GM23248 (cell line): ENCODE measurements around the gene MGAT5. TPM values are rescaled to one million over a fixed set of nuclear protein-coding genes. Genes with fewer than 3 reads are reported as not detected.

Experiments
- DNase-seq: peaks from one replicate; pipeline ENCODE4 v3.0.0-alpha.2; 2015
- H2AFZ ChIP-seq: fragments of 200-600 bp; sonication (generic); 2 replicates; pipeline ENCODE4 v1.6.1; 2016; ENCODE audit warnings: antibody characterized with exemption
- H3F3A ChIP-seq: fragments of 200-600 bp; sonication (generic); 2 replicates; pipeline ENCODE4 v1.6.1; 2016; ENCODE audit warnings: mild to moderate bottlenecking, antibody characterized with exemption, mixed run types; ENCODE audit not compliant: insufficient read depth
- H3K27ac ChIP-seq: fragments of 200-600 bp; sonication (generic); 2 replicates; pipeline ENCODE4 v1.5.1; 2016; ENCODE audit warnings: mild to moderate bottlenecking
- H3K27me3 ChIP-seq: fragments of 200-600 bp; sonication (generic); replicated peaks from 2 replicates; pipeline ENCODE4 v1.6.1; 2016; ENCODE audit warnings: mild to moderate bottlenecking; ENCODE audit not compliant: insufficient read depth
- H3K36me3 ChIP-seq: fragments of 200-600 bp; sonication (generic); 2 replicates; pipeline ENCODE4 v1.6.1; 2016; ENCODE audit warnings: low read depth, mild to moderate bottlenecking
- H3K4me1 ChIP-seq: fragments of 200-600 bp; sonication (generic); 2 replicates; pipeline ENCODE4 v1.6.1; 2016; ENCODE audit warnings: mild to moderate bottlenecking; ENCODE audit not compliant: insufficient read depth
- H3K4me2 ChIP-seq: fragments of 200-600 bp; sonication (generic); one replicate; pipeline ENCODE4 v1.6.1; 2016; ENCODE audit warnings: mild to moderate bottlenecking; ENCODE audit not compliant: unreplicated experiment
- H3K4me3 ChIP-seq: fragments of 200-600 bp; sonication (generic); 2 replicates; pipeline ENCODE4 v1.5.1; 2016; ENCODE audit warnings: mild to moderate bottlenecking
- H3K79me2 ChIP-seq: fragments of 200-600 bp; sonication (generic); 2 replicates; pipeline ENCODE4 v1.6.1; 2016; ENCODE audit warnings: mild to moderate bottlenecking; ENCODE audit not compliant: insufficient read depth
- H3K9ac ChIP-seq: fragments of 200-600 bp; sonication (generic); 2 replicates; pipeline ENCODE4 v1.6.1; 2016; ENCODE audit warnings: mild to moderate bottlenecking
- H3K9me2 ChIP-seq: fragments of 200-600 bp; sonication (generic); 2 replicates; pipeline ENCODE4 v1.6.1; 2016; ENCODE audit warnings: mixed run types, mild to moderate bottlenecking, moderate library complexity; ENCODE audit not compliant: insufficient read depth
- H3K9me3 ChIP-seq: fragments of 200-600 bp; sonication (generic); one replicate; pipeline ENCODE4 v1.6.1; 2017; ENCODE audit warnings: low read depth
- H4K20me1 ChIP-seq: fragments of 200-600 bp; sonication (generic); 2 replicates; pipeline ENCODE4 v1.6.0; 2016; ENCODE audit not compliant: insufficient read depth
- EZH2 ChIP-seq: fragments of 200-600 bp; sonication (generic); IDR thresholded peaks from 2 replicates; pipeline ENCODE4 v1.6.1; 2018; ENCODE audit warnings: antibody characterized with exemption, mild to moderate bottlenecking; ENCODE audit not compliant: insufficient read depth, poor library complexity, severe bottlenecking
- EZH2phosphoT487 ChIP-seq: fragments of 200-600 bp; sonication (generic); IDR thresholded peaks from 2 replicates; pipeline ENCODE4 v1.6.1; 2018; ENCODE audit warnings: antibody characterized with exemption, moderate library complexity, mild to moderate bottlenecking, low read depth; ENCODE audit not compliant: insufficient read depth
- WGBS, 2 experiments: methylation state at CpG; one replicate each; pipeline ENCODE4 v1.1.6; 2015 to 2017; ENCODE audit warnings: low lambda C conversion rate in 2 of 2, low coverage in 1 of 2; ENCODE audit errors: missing lambda C conversion rate in 2 of 2; 5-methylcytosine and 5-hydroxymethylcytosine counted together
- in situ Hi-C: fragments of 300-500 bp; cut with MboI; formaldehyde crosslinking; loops from 2 replicates; pipeline ENCODE4 v1.15.0; 2020
- polyA plus RNA-seq: library from polyadenylated mRNA; unstranded; fragments of >200 nt; fragmentation: Nextera tagmentation; extraction: Ambion mirVana; gene quantifications from 2 replicates; pipeline ENCODE4 v1.2.1, GENCODE V29; 2016
- total RNA-seq: library from RNA; depleted of rRNA; stranded (reverse); fragments of >200 nt; shearing (Covaris generic); gene quantifications from 2 replicates; pipeline ENCODE4 v1.2.3, GENCODE V29; 2014

Gene MGAT5
- total and polyA plus RNA-seq, 2 experiments from 2014 or later = 1.8 to 15.9 TPM

- in situ Hi-C loops = loop anchor here (25.0 kb wide), 1 partner anchor 518 kb away; no protein-coding TSS in a partner anchor
- 0 out of 2 replicates have a peak overlapping the region, but pooled peaks have one; percentile 13 for H3K27ac ChIP-seq
Observed at GRCh38 chr2:134405611-134406081, 151.8 kb downstream of the MGAT5 start.

DNA sequence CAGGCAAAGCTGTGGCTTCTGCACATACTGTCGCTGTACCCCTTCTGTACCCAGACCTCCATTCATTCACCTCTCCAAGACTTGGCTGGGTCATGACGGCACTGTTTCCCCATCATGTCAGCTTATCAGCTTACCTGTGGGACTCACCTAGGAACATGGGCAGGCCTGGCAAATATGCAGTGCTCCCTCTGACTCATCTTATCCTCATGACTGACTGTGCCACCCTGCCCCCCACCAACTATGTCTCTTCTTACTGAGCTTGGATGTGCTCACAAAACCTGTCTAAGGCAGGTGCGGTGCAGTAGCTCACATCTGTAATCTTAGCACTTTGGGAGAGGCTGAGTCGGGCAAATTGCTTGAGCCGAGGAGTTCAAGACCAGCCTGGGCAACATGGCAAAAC, 152.4 kb downstream of the MGAT5 start:
- Histone ChIP-seq H4K20me1 (no peaks in the 10 kb centered on the region), H3K9me3 (no peaks in the 10 kb centered on the region), H3K9me2 (no peaks in the 10 kb centered on the region), H3K4me3 (no peak overlapping the region), H3K36me3 (no peaks in the 10 kb centered on the region), H3K4me1 (peaks cover 63% of the 10 kb centered on the region), H3K9ac (no peak overlapping the region), H3K27me3 (no peaks in the 10 kb centered on the region), H3F3A (peaks cover 62% of the 10 kb centered on the region), H2AFZ (no peak overlapping the region), H3K79me2 (no peaks in the 10 kb centered on the region), H3K4me2 (no peak overlapping the region), H3K27ac (no peak overlapping the region)
- in situ Hi-C loops = loop anchor here (25.0 kb wide), 1 partner anchor 519 kb away; no protein-coding TSS in a partner anchor
- no peak for TF ChIP-seq EZH2
- no peak for TF ChIP-seq EZH2phosphoT487
- DNase-seq = no peak
- 97 to 100% methylated on average over 5 of the region's 5 CpGs for WGBS, 2 experiments

More at GRCh38 chr2:134405611-134406081, 151.8 kb downstream of the MGAT5 start:
- Histone ChIP-seq H2AFZ (no peak overlapping the region), H3K9me2 (no peaks in the 10 kb centered on the region), H3K27me3 (no peaks in the 10 kb centered on the region), H3K36me3 (no peaks in the 10 kb centered on the region), H3F3A (peaks cover 68% of the 10 kb centered on the region), H3K79me2 (no peaks in the 10 kb centered on the region), H3K4me3 (no peak overlapping the region), H4K20me1 (no peaks in the 10 kb centered on the region), H3K4me2 (no peak overlapping the region), H3K4me1 (peaks cover 63% of the 10 kb centered on the region), H3K9me3 (no peaks in the 10 kb centered on the region), H3K9ac (no peak overlapping the region)
- TF ChIP-seq EZH2phosphoT487 (no peak), EZH2 (no peak)
- 21 to 24% methylated on average over 3 of the region's 3 CpGs for WGBS, 2 experiments
- peak; percentile 66 for DNase-seq

DNA sequence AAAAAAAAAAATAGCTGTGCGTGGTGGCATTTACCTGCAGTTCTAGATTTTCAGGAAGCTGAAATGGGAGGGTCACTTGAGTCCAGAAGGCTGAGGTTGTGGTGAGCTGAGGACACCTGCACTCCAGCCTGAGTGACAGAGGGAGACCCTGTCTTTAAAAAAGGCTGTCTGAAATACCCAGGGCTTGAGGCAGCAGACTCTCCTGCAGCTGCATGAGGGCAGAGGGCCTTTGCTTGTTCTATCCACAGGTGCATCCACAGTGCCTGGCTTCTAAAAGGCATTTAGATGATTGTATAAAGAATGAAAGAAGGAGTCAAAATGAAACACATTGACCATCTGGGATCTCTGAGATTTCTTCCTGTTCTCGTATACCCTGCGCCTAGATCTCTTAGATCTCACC, 152.9 kb downstream of the MGAT5 start:
- no peaks in the 10 kb centered on the region for H3K79me2 ChIP-seq
- H3K27ac ChIP-seq = no peak overlapping the region
- peaks cover 58% of the 10 kb centered on the region for H3F3A ChIP-seq
- in situ Hi-C loops = loop anchor here (25.0 kb wide), 1 partner anchor 519 kb away; no protein-coding TSS in a partner anchor
- no peak overlapping the region for H2AFZ ChIP-seq
- H3K9me3 ChIP-seq = no peaks in the 10 kb centered on the region
- no peak overlapping the region for H3K4me2 ChIP-seq
- H3K27me3 ChIP-seq = no peaks in the 10 kb centered on the region
- WGBS, 2 experiments = 93 to 100% methylated on average over 3 of the region's 3 CpGs
- H3K4me3 ChIP-seq = no peak overlapping the region
- TF ChIP-seq EZH2phosphoT487 = no peak
- TF ChIP-seq EZH2 = no peak
- H4K20me1 ChIP-seq = no peaks in the 10 kb centered on the region
- DNase-seq = no peak
- H3K36me3 ChIP-seq = no peaks in the 10 kb centered on the region
- H3K9me2 ChIP-seq = no peaks in the 10 kb centered on the region
- peaks cover 63% of the 10 kb centered on the region for H3K4me1 ChIP-seq
- H3K9ac ChIP-seq = no peak overlapping the region

DNA sequence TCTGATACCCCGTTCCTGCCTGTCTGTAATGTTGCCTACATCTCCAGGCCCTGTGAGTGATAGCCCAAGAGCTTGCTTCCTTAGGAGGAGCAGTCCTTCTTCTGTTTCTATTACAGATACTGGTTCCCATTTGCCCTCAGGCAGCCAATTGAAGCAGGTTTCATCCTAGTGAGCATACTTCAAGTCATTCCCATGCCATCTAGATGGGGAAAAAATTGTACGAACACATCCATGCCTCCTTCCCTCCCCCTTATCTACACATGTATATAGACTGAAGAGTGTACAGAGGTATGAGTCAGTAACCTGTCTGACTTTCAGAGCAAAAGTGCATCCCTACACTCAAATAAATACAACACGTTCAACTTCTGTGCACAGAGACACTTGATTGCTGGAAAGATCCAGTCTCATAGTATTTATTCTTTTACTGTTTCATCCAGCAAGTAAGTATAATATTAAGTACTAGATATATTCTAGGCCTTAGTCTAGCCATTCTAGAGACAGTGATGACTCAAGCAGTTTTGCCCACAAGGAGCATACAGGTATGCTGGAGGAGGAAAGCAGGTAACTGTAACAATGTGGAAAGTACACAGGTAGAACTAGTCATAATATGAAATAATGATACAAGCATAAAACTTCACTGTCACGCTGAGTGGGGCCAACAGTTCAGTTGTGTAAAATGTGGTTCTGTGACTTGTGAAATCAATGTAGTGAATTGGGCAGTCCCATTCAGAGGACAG, 153.4 kb downstream of the MGAT5 start:
- no peaks in the 10 kb centered on the region for H3K9me3 ChIP-seq
- H3K79me2 ChIP-seq = no peaks in the 10 kb centered on the region
- 97 to 98% methylated on average over 4 of the region's 4 CpGs for WGBS, 2 experiments
- TF ChIP-seq EZH2phosphoT487 (no peak), EZH2 (no peak)
- no peaks in the 10 kb centered on the region for H3K27me3 ChIP-seq
- H3K9me2 ChIP-seq = no peaks in the 10 kb centered on the region
- H2AFZ ChIP-seq = no peak overlapping the region
- no peak overlapping the region for H3K4me2 ChIP-seq
- no peaks in the 10 kb centered on the region for H3K36me3 ChIP-seq
- no peak overlapping the region for H3K27ac ChIP-seq
- no peak overlapping the region for H3K4me3 ChIP-seq
- H3K9ac ChIP-seq = no peak overlapping the region
- peaks cover 52% of the 10 kb centered on the region for H3F3A ChIP-seq
- no peaks in the 10 kb centered on the region for H4K20me1 ChIP-seq
- H3K4me1 ChIP-seq = peaks cover 59% of the 10 kb centered on the region
- in situ Hi-C loops = loop anchor here (25.0 kb wide), 1 partner anchor 520 kb away; no protein-coding TSS in a partner anchor
- DNase-seq = no peak
